ENCODE results near the gene NHSL1.

Gene NHSL1

DNA sequence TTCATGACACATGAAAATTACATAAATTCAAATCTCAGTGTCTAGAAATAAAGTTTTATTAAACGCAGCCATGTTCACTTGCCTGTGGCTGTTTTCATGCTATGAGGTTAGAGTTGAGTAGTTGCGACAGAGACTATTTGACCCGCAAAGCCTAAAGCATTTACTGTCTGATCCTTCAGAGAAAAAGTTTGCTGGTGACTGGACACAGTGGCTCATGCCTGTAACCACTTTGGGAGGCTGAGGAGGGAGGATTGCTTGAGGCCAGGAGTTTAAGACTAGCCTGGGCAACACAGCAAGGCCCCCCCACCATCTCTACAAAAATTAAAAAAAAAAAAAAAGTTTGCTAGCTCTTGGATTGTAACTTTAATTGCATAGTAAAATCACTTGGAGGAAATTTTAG, 112.4 kb downstream of the NHSL1 start:
- no peak overlapping the region for H3K4me2 ChIP-seq (ENCODE audit: low read length)
- H3F3A ChIP-seq (ENCODE audit: control insufficient read depth, insufficient read depth), result no peaks in the 10 kb centered on the region
- no peaks in the 10 kb centered on the region for H3K36me3 ChIP-seq (ENCODE audit: control insufficient read depth, low read length)
- TF ChIP-seq EZH2phosphoT487 (IDR thresholded peaks at IDR 0.05; ENCODE audit: borderline replicate concordance, low read length), result no peak
- TF ChIP-seq, protein P1, sequence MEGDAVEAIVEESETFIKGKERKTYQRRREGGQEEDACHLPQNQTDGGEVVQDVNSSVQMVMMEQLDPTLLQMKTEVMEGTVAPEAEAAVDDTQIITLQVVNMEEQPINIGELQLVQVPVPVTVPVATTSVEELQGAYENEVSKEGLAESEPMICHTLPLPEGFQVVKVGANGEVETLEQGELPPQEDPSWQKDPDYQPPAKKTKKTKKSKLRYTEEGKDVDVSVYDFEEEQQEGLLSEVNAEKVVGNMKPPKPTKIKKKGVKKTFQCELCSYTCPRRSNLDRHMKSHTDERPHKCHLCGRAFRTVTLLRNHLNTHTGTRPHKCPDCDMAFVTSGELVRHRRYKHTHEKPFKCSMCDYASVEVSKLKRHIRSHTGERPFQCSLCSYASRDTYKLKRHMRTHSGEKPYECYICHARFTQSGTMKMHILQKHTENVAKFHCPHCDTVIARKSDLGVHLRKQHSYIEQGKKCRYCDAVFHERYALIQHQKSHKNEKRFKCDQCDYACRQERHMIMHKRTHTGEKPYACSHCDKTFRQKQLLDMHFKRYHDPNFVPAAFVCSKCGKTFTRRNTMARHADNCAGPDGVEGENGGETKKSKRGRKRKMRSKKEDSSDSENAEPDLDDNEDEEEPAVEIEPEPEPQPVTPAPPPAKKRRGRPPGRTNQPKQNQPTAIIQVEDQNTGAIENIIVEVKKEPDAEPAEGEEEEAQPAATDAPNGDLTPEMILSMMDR (IDR thresholded peaks at IDR 0.05; ENCODE audit: low read depth, low read length, poor library complexity, severe bottlenecking), result no peak
- H3K9me3 ChIP-seq (ENCODE audit: control insufficient read depth, insufficient read depth, low read length), result no peaks in the 10 kb centered on the region
- no peaks in the 10 kb centered on the region for H3K4me1 ChIP-seq (ENCODE audit: control insufficient read depth, low read length)
- no peaks in the 10 kb centered on the region for H4K20me1 ChIP-seq (ENCODE audit: control insufficient read depth, insufficient read depth, low read depth, low read length)
- H3K79me2 ChIP-seq (ENCODE audit: control insufficient read depth, low read length), result no peaks in the 10 kb centered on the region
- no peak overlapping the region for H3K4me3 ChIP-seq (ENCODE audit: low read length)
- H3K27ac ChIP-seq (ENCODE audit: low read depth, low read length), result no peak overlapping the region
- no peaks in the 10 kb centered on the region; the same call in 1 of the 2 replicates for H3K27me3 ChIP-seq (ENCODE audit: control insufficient read depth, low read length)
- H3K9me2 ChIP-seq (replicated peaks; ENCODE audit: control insufficient read depth, low read length), result no peaks in the 10 kb centered on the region

DNA sequence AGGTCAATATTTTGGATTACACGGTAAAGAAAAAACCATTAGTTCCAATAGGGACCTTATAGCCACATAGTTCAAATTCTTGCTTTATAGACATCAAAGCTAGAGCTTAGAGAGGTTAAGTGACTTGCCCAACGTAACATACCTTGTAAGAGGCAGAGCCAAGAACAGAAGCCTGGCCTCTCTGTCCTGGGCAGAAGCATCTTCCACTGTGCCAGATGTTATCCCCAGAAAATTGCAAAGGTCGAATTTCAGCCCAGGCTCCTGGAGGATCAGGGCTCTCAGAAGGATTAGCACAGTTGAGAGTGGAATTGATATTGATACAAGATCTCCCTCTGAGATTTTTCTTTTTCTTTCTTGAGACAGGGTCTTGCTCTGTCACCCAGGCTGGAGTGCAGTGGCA, 115.5 kb downstream of the NHSL1 start:
- Histone ChIP-seq H3K9me3 (ENCODE audit: control insufficient read depth, insufficient read depth, low read length) (no peaks in the 10 kb centered on the region), H3K4me3 (ENCODE audit: low read length) (no peak overlapping the region), H3K79me2 (ENCODE audit: control insufficient read depth, low read length) (no peaks in the 10 kb centered on the region), H4K20me1 (ENCODE audit: control insufficient read depth, insufficient read depth, low read depth, low read length) (no peaks in the 10 kb centered on the region), H3K27ac (ENCODE audit: low read depth, low read length) (no peak overlapping the region), H3K4me2 (ENCODE audit: low read length) (no peak overlapping the region), H3K4me1 (ENCODE audit: control insufficient read depth, low read length) (no peaks in the 10 kb centered on the region), H3F3A (ENCODE audit: control insufficient read depth, insufficient read depth) (no peaks in the 10 kb centered on the region), H3K36me3 (ENCODE audit: control insufficient read depth, low read length) (no peaks in the 10 kb centered on the region), H3K27me3 (ENCODE audit: control insufficient read depth, low read length) (no peaks in the 10 kb centered on the region), H3K9me2 (replicated peaks; ENCODE audit: control insufficient read depth, low read length) (no peaks in the 10 kb centered on the region)
- TF ChIP-seq, protein P1 (IDR thresholded peaks at IDR 0.05; ENCODE audit: low read depth, low read length, poor library complexity, severe bottlenecking), result no peak
- TF ChIP-seq EZH2phosphoT487 (IDR thresholded peaks at IDR 0.05; ENCODE audit: borderline replicate concordance, low read length), result no peak

DNA sequence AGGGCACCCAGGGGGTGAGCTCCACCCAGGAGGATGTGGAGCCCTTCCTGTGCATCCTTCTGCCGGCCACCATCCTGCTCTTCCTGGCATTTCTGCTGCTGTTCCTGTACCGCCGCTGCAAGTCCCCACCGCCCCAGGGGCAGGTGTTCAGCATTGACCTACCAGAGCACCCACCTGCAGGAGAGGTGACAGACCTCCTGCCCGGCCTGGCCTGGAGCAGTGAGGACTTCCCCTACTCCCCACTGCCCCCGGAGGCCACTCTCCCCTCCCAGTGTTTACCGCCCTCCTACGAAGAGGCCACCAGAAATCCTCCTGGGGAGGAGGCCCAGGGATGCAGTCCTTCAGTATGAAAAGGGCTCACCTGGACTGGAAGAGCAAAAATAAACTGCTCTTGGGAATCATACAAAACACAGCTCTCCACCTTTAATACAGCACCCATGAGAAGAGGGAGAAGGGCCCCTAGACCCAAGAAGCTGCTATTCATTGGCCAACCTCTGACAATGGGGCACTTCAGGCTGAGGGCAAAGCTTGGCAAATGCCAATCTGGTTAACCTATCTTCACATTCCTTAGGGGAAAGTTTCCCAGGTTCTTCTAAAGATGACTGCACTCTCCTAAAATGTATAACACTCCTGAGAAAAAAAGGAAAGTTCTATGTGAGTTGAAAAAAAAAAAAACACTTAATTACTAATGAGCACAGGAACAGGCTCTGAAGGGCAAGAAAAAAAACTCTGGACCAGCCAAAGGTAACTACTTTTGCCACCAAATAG, 116.6 kb downstream of the NHSL1 start:
- H3K36me3 ChIP-seq (ENCODE audit: control insufficient read depth, low read length), result no peaks in the 10 kb centered on the region
- H3K27ac ChIP-seq (ENCODE audit: low read depth, low read length), result no peak overlapping the region
- no peak overlapping the region for H3K4me2 ChIP-seq (ENCODE audit: low read length)
- no peaks in the 10 kb centered on the region for H4K20me1 ChIP-seq (ENCODE audit: control insufficient read depth, insufficient read depth, low read depth, low read length)
- H3K4me1 ChIP-seq (ENCODE audit: control insufficient read depth, low read length), result no peaks in the 10 kb centered on the region
- H3K79me2 ChIP-seq (ENCODE audit: control insufficient read depth, low read length), result no peaks in the 10 kb centered on the region
- H3K27me3 ChIP-seq (ENCODE audit: control insufficient read depth, low read length), result no peaks in the 10 kb centered on the region
- no peak overlapping the region for H3K4me3 ChIP-seq (ENCODE audit: low read length)
- no peaks in the 10 kb centered on the region for H3F3A ChIP-seq (ENCODE audit: control insufficient read depth, insufficient read depth)
- no peaks in the 10 kb centered on the region for H3K9me2 ChIP-seq (replicated peaks; ENCODE audit: control insufficient read depth, low read length)
- TF ChIP-seq, protein P1 (IDR thresholded peaks at IDR 0.05; ENCODE audit: low read depth, low read length, poor library complexity, severe bottlenecking), result no peak
- no peak for TF ChIP-seq EZH2phosphoT487 (IDR thresholded peaks at IDR 0.05; ENCODE audit: borderline replicate concordance, low read length)
- no peaks in the 10 kb centered on the region for H3K9me3 ChIP-seq (ENCODE audit: control insufficient read depth, insufficient read depth, low read length)
